CD8-positive, alpha-beta memory T cell (primary cell): ENCODE data around the gene BCR. TPM values are rescaled to one million over a fixed set of nuclear protein-coding genes. Genes with fewer than 3 reads are reported as not detected.
A peak's percentile ranks its signal among the peaks of the same experiment; 100 is the strongest.

Source experiments
- CTCF ChIA-PET: fragments of 350-600 bp; sonication (Branson Sonifier 250); formaldehyde crosslinking; loops from one replicate; lab custom pipeline; 2021; ENCODE audit warnings: antibody characterized with exemption; lab: Charles Lee
- POLR2A ChIA-PET: fragments of 350-600 bp; sonication (Branson Sonifier 250); formaldehyde crosslinking; loops from one replicate; lab custom pipeline; 2021; ENCODE audit warnings: antibody characterized with exemption; lab: Charles Lee
- DNase-seq, 5 donors: peaks; one replicate each; pipeline versions ENCODE4 v3.0.0 to v3.0.0-alpha.2; 2020 to 2022; ENCODE audit warnings: mixed read lengths in 1 of 5
- H3K27ac ChIP-seq: one replicate; pipeline ENCODE4 v1.7.0; 2013; ENCODE audit warnings: low read depth, mild to moderate bottlenecking, low read length, moderate library complexity
- H3K27me3 ChIP-seq: 2 replicates; pipeline ENCODE4 v1.7.0; 2013; ENCODE audit warnings: low read length, mild to moderate bottlenecking; ENCODE audit not compliant: insufficient read depth, poor library complexity, severe bottlenecking
- H3K36me3 ChIP-seq: 2 replicates; pipeline ENCODE4 v1.7.0; 2013; ENCODE audit warnings: mild to moderate bottlenecking, low read length, moderate library complexity; ENCODE audit not compliant: insufficient read depth
- H3K4me1 ChIP-seq: 2 replicates; pipeline ENCODE4 v1.7.0; 2013; ENCODE audit warnings: mild to moderate bottlenecking, low read length, moderate library complexity; ENCODE audit not compliant: insufficient read depth
- H3K4me3 ChIP-seq: 2 replicates; pipeline ENCODE4 v1.7.0; 2013; ENCODE audit warnings: mild to moderate bottlenecking, low read length
- H3K9me3 ChIP-seq: 2 replicates; pipeline ENCODE4 v1.7.0; 2013; ENCODE audit warnings: mild to moderate bottlenecking, low read length
- H3K27ac Mint-ChIP-seq, 8 donors: one replicate each; pipeline ENCODE4 v1.8.0; 2020 to 2021; ENCODE audit warnings: mixed read lengths in 8 of 8, mild to moderate bottlenecking in 6 of 8, inconsistent platforms in 3 of 8, moderate library complexity in 3 of 8
- H3K27me3 Mint-ChIP-seq, 2 donors: one replicate each; pipeline ENCODE4 v1.8.0; 2020 to 2021; ENCODE audit warnings: mixed read lengths in 2 of 2, mild to moderate bottlenecking in 1 of 2, moderate library complexity in 1 of 2
- H3K36me3 Mint-ChIP-seq, 3 donors: one replicate each; pipeline ENCODE4 v1.8.0; 2020 to 2021; ENCODE audit warnings: mixed read lengths in 3 of 3, inconsistent platforms in 1 of 3, mild to moderate bottlenecking in 1 of 3
- H3K4me1 Mint-ChIP-seq, 3 donors: one replicate each; pipeline ENCODE4 v1.8.0; 2020 to 2021; ENCODE audit warnings: mixed read lengths in 3 of 3, inconsistent platforms in 1 of 3, mild to moderate bottlenecking in 1 of 3
- H3K4me3 Mint-ChIP-seq, 7 donors: one replicate each; pipeline ENCODE4 v1.8.0; 2020 to 2021; ENCODE audit warnings: mixed read lengths in 7 of 7, mild to moderate bottlenecking in 6 of 7, moderate library complexity in 4 of 7, inconsistent platforms in 2 of 7
- H3K9me3 Mint-ChIP-seq, 5 donors: one replicate each; pipeline ENCODE4 v1.8.0; 2020 to 2022; ENCODE audit warnings: mixed read lengths in 5 of 5, mild to moderate bottlenecking in 3 of 5, moderate library complexity in 2 of 5, inconsistent platforms in 1 of 5
- polyA plus RNA-seq: library from polyadenylated mRNA; unstranded; fragments of 300-500 nt; fragmentation: Illumina TruSeq; gene quantifications from one replicate; pipeline ENCODE4 v1.2.3, GENCODE V29; 2021
- total RNA-seq, 2 experiments: library from RNA; stranded (reverse); gene quantifications; one replicate each; pipeline ENCODE4 v1.2.3, GENCODE V29; 2021

BCR gene
- total and polyA plus RNA-seq, 3 experiments from 2014 or later, result 18.4 to 34.7 (median 33.2) TPM

DNA sequence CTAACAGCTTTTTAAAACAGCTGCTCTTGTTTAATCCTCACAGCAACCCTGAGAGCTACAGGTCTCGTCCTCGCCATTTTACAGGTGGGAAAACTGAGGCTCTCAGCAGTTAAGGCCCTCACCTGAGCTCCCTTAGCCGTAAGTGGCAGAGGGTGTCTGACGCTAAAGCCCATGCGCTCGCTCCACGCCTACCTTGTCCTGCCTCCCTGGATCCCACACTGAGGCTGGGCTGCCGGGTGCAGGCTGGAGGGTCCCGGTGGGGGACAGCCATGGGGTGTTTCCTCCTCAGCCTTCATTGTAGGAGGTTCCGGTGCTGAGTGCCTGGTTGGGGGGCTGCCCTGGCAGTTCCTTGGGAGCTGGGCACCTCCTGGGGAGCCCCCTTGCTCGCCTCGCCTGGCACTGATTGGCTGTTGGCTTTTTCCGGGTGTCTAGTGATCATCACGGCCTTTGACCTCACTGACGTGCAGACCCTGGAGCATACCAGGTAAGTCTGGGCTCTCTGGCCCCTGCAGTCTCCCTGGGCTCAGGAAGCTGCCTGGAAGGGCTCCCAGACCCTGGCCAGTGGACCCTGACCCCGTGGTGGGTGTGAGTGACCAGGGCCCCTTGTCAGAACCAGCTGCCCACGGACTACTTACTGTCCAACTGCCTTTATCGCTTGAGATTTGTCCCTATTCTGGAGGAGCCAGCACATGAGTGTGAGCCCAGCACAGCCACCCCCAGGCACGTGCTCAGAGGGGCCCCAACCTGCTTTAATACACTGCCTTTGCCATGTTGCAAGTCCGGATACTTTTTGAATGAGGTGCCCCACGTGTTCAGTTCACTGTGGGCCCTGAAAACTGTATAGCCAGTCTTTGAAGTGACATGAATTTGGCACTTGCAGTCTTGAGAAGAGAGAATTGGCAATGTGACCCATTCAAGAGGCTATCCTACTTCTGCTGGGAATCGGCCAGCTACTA is 22.5 kb upstream of the BCR start:
- peaks cover 9% of the 10 kb centered on the region for H3K4me1 ChIP-seq
- H3K27me3 Mint-ChIP-seq, result no peaks in the 10 kb centered on the region
- ChIA-PET CTCF (interaction anchor here (1.1 to 1.4 kb wide), 3 partner anchors 30 to 133 kb away, joined by 3 to 4 read pairs (median 4); no protein-coding TSS in a partner anchor), POLR2A (no interaction called here)
- H3K27ac Mint-ChIP-seq, result peak overlapping the region in 2 of 8 donors; percentile 12 to 22
- H3K9me3 Mint-ChIP-seq, result no peaks in the 10 kb centered on the region
- no peak overlapping the region for H3K27ac ChIP-seq
- H3K4me1 Mint-ChIP-seq, result peaks cover 8 to 13% (median 10%) of the 10 kb centered on the region in 3 donors
- H3K36me3 Mint-ChIP-seq, result no peaks in the 10 kb centered on the region
- no peaks in the 10 kb centered on the region for H3K36me3 ChIP-seq
- H3K4me3 Mint-ChIP-seq, result no peak overlapping the region
- no peak overlapping the region for H3K4me3 ChIP-seq
- H3K9me3 ChIP-seq, result no peaks in the 10 kb centered on the region
- no peak for DNase-seq
- H3K27me3 ChIP-seq, result peaks cover 32% of the 10 kb centered on the region

DNA sequence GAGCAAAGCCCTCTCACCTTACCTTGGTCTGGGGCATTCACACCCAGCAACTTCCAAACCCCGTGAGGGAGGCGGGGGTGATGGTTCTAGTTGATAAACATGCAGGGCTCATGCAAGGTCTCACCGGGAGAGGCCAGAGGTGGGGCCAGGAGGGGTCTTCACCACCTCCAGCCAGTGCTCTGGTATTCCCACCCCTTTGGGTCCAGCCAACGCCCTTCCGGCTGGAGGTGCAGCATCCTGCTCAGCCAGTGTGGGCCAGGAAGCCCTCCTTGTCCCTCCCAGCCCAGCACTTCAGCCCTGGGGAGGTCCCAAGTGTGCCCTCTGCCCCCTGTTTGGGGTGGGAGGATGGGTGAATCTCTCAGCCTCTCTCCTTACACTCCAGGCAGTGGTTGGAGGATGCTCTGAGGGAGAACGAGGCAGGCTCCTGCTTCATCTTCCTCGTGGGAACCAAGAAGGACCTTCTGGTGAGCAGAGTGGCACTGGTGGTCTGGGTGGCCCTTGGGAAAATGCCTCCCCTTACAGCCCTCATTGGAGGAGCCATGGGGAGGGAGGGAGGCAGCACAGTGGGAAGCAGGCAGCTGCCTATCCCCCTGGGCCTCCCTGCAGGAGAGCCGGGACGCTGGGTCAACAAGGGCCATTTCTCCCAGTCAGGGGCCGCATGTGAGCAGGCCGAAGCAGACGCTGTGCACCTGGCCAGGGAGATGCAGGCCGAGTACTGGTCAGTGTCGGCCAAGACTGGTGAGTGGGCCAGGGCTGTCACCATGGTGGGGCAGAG is 21.6 kb upstream of the BCR start:
- H3K27me3 Mint-ChIP-seq, result no peaks in the 10 kb centered on the region
- H3K4me3 Mint-ChIP-seq, result no peak overlapping the region
- CTCF ChIA-PET, result no interaction called here
- POLR2A ChIA-PET, result no interaction called here
- DNase-seq, result no peak
- no peaks in the 10 kb centered on the region for H3K9me3 ChIP-seq
- no peaks in the 10 kb centered on the region for H3K4me1 ChIP-seq
- H3K4me3 ChIP-seq, result no peak overlapping the region
- no peaks in the 10 kb centered on the region for H3K36me3 ChIP-seq
- no peak overlapping the region for H3K27ac Mint-ChIP-seq
- no peak overlapping the region for H3K27ac ChIP-seq
- H3K27me3 ChIP-seq, result peaks cover 32% of the 10 kb centered on the region
- H3K9me3 Mint-ChIP-seq, result no peaks in the 10 kb centered on the region
- peaks cover 0 to 4% (median under 1%) of the 10 kb centered on the region in 3 donors for H3K4me1 Mint-ChIP-seq
- no peaks in the 10 kb centered on the region for H3K36me3 Mint-ChIP-seq

- Histone ChIP-seq H3K4me3 (no peak overlapping the region), H3K4me1 (no peaks in the 10 kb centered on the region), H3K27me3 (peaks cover 32% of the 10 kb centered on the region), H3K9me3 (no peaks in the 10 kb centered on the region), H3K27ac (no peak overlapping the region), H3K36me3 (no peaks in the 10 kb centered on the region)
- no peak overlapping the region for H3K4me3 Mint-ChIP-seq
- ChIA-PET CTCF (no interaction called here), POLR2A (no interaction called here)
- H3K9me3 Mint-ChIP-seq, result no peaks in the 10 kb centered on the region
- no peak overlapping the region for H3K27ac Mint-ChIP-seq
- H3K4me1 Mint-ChIP-seq, result peaks cover 0 to under 1% (median 0%) of the 10 kb centered on the region in 3 donors
- H3K27me3 Mint-ChIP-seq, result no peaks in the 10 kb centered on the region
- no peaks in the 10 kb centered on the region for H3K36me3 Mint-ChIP-seq
- DNase-seq, result no peak
These were observed 21.0 kb upstream of the BCR start for GRCh38 chr22:23159291-23159630.

- Histone ChIP-seq H3K4me1 (no peaks in the 10 kb centered on the region), H3K9me3 (no peaks in the 10 kb centered on the region), H3K4me3 (no peak overlapping the region), H3K27me3 (peaks cover 22% of the 10 kb centered on the region), H3K36me3 (no peaks in the 10 kb centered on the region), H3K27ac (no peak overlapping the region)
- Mint-ChIP-seq H3K9me3 (peaks cover 0 to 2% (median 0%) of the 10 kb centered on the region in 5 donors), H3K27ac (no peak overlapping the region), H3K36me3 (no peaks in the 10 kb centered on the region), H3K4me1 (no peaks in the 10 kb centered on the region), H3K27me3 (no peaks in the 10 kb centered on the region), H3K4me3 (no peak overlapping the region)
- CTCF ChIA-PET, result no interaction called here
- POLR2A ChIA-PET, result no interaction called here
- no peak for DNase-seq
These were observed 19.3 kb upstream of the BCR start for GRCh38 chr22:23161029-23161428.

DNA sequence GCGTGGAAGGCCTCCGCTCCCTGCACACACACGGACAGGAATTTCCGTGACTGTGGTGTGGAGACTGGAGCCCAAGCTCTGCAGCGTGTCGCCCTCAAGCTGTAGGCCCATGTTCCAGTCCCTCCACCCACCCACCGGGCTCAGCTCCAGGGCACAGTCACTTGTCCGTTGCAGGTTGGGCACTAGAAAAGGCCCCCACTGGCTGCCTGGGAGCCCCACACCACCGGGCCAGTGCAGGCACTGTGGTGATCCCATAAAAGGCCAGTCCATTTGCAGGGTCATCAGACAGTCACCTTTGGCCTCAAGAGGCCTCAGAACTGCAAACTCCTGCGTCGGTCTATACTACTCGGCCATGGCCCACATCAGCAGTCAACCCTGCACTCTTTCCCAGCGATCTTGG is 18.7 kb upstream of the BCR start:
- ChIA-PET POLR2A (no interaction called here), CTCF (no interaction called here)
- no peaks in the 10 kb centered on the region for H3K27me3 Mint-ChIP-seq
- peaks cover 0 to 2% (median 0%) of the 10 kb centered on the region in 5 donors for H3K9me3 Mint-ChIP-seq
- Histone ChIP-seq H3K36me3 (no peaks in the 10 kb centered on the region), H3K4me1 (no peaks in the 10 kb centered on the region), H3K4me3 (no peak overlapping the region), H3K27me3 (peaks cover 20% of the 10 kb centered on the region), H3K9me3 (no peaks in the 10 kb centered on the region), H3K27ac (no peak overlapping the region)
- no peaks in the 10 kb centered on the region for H3K4me1 Mint-ChIP-seq
- H3K36me3 Mint-ChIP-seq, result no peaks in the 10 kb centered on the region
- H3K27ac Mint-ChIP-seq, result peak overlapping the region in 1 of 8 donors; percentile 89
- H3K4me3 Mint-ChIP-seq, result no peak overlapping the region
- no peak for DNase-seq

DNA sequence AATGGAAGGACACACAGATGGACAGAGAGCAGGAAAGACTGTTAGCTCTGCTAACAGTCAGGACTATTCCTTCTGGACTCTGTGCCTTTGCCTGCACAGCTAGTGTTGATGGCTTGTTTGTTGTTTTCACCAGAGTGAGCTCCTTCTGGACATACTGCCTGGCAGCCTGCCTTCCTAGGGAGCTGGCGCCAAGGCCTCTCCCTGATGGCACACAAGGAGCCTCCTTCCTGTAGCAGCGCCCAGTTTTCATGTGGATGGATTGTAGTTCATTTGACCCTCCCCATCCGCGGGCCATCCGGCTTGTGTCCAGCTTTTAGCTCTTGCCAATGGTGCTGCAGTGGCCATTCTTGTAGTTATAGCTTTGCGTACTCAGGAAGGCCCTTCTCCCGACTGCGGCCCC is 16.6 kb upstream of the BCR start:
- ChIA-PET POLR2A (no interaction called here), CTCF (interaction anchor here (0.9 kb wide), 1 partner anchor 11 kb away, joined by 3 read pairs; no protein-coding TSS in a partner anchor)
- Histone ChIP-seq H3K4me3 (no peak overlapping the region), H3K27ac (no peak overlapping the region), H3K27me3 (peaks cover 12% of the 10 kb centered on the region), H3K36me3 (no peaks in the 10 kb centered on the region), H3K9me3 (no peaks in the 10 kb centered on the region), H3K4me1 (no peaks in the 10 kb centered on the region)
- H3K36me3 Mint-ChIP-seq, result no peaks in the 10 kb centered on the region
- peaks cover 0 to 2% (median 0%) of the 10 kb centered on the region in 5 donors for H3K9me3 Mint-ChIP-seq
- no peaks in the 10 kb centered on the region for H3K4me1 Mint-ChIP-seq
- H3K4me3 Mint-ChIP-seq, result no peak overlapping the region
- no peak overlapping the region for H3K27ac Mint-ChIP-seq
- DNase-seq, result no peak
- no peaks in the 10 kb centered on the region for H3K27me3 Mint-ChIP-seq

GRCh38 chr22:23164091-23164490 is 16.2 kb upstream of the BCR start:
- Histone ChIP-seq H3K4me1 (no peaks in the 10 kb centered on the region), H3K36me3 (no peaks in the 10 kb centered on the region), H3K9me3 (no peaks in the 10 kb centered on the region), H3K27ac (no peak overlapping the region), H3K27me3 (peaks cover 12% of the 10 kb centered on the region), H3K4me3 (no peak overlapping the region)
- Mint-ChIP-seq H3K27me3 (no peaks in the 10 kb centered on the region), H3K36me3 (no peaks in the 10 kb centered on the region), H3K4me3 (no peak overlapping the region), H3K9me3 (peaks cover 0 to 2% (median 0%) of the 10 kb centered on the region in 5 donors), H3K4me1 (no peaks in the 10 kb centered on the region), H3K27ac (no peak overlapping the region)
- CTCF ChIA-PET, result interaction anchor here (0.9 kb wide), 1 partner anchor 10 kb away, joined by 3 read pairs; no protein-coding TSS in a partner anchor
- DNase-seq, result no peak
- POLR2A ChIA-PET, result no interaction called here
